CD4-positive, alpha-beta T cell treated with Interleukin-4 for 1 hour (primary cell): ENCODE results near the gene FAM162B.
"Not testable (repeated sequence)": the region's sequence is repeated elsewhere in the genome, so short reads cannot be mapped to it uniquely, and the experiment has no call there.

ENCODE experiments used
- DNase-seq, 2 donors: peaks; one replicate each; pipeline ENCODE4 v3.0.0-alpha.2; 2020 to 2022

Gene FAM162B

GRCh38 chr6:116764961-116765841 lies at the start of gene FAM162B:
FAM162B (minus strand) TSS chr6:116765719; CDS start chr6:116765576, 143 bp downstream.
- DNase-seq, result no peak

DNA sequence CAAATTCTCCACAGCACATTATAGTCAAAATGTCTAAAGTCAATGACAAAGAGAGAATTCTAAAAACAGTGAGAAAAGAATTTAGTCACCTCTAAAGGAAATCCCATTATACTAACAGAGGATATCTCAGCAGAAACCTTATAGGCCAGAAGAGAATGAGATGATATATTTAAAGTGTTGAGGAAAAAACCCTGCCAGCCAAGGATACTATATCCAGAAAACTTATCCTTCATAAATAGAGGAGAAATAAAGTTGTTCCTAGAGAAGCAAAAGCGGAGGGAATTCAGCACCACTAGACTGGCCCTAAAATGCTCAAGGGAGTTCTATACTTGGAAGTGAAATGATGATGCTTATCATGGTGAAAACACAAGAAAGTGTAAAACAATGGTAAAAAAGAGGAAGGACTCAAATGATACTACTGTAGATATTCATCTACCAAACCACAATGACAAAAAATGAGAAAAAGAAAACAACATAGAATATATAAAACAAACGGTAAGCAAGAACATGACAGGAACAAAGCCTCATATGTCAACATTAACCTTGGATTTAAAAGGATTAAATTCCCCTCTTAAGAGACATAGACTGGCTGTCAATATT lies 46.6 kb upstream of the FAM162B start:
- DNase-seq, result no peak

DNA sequence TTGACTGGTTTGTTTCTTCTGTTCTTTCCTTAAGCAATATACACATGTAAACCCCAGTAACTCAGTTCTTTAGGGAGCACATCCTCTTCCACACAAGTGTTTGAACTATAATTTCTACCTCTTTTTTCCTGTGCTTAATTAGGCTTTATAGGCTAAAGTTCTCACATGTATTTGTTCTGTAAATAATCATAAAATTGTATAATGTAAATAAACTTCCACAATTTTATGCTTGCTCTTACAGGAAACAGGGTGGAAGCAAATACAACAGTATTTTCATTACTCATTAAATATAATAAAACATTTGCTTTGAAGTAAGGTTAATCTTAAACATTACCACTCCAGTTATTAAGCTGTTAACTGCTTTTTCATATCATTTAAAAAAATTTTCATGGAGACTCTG lies 36.5 kb upstream of the FAM162B start:
- DNase-seq, result no peak

DNA sequence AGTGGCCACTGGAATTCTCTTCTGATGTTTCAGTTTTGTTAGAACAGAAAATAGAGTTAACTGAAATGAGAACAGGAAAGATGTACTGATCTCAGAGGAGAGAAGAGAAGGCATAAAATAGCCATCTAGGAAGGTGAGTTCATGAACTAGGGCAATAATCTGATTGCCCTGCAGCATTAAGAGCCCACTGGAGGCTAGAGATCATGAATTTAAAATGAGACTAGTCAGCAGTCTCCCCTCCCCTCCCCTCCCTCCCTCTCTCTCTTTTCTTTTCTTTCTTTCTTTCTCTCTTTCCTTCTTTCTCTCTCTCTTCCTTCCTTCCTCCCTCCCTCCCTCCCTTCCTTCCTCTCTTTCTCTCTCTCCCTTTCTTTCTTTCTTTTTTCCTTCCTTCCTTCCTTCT lies 34.4 kb upstream of the FAM162B start:
- no peak for DNase-seq

DNA sequence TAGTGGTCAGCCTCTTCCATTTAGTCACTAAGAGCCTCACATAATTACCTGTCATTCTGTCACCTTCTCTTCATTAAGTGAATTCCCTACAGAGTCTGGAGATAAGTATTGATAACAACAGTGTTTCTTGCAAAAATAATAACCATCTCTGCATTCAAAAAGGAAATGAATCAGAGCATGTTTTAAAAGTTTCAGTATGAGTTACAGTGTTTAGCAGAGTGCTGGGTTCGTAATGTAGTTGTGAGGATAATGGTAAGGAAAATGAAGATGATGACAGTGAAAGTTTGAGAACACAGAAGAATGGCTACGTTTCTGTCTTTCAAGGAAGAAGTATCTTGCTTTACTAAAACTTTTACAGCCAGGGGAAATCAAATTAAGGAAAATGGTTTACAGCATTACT lies 32.1 kb upstream of the FAM162B start:
- DNase-seq, result no peak

DNA sequence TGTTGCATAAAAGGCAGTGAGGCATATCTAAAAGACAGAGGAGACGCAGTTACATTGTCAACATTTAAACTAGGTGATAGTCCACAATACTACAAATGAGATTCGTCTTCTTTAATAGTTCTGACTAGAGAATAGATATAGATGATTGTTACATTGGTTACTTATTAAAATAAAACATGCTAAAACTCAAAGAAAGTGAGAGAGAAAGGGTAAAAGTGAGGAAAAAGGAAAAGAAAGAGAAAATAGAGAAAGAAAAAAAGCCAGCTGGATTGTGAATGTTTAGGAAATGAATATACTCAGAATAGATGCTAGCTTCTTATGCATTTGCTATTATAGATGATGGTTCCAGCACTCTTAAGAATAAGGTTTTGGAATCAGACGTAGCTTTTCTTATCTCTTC lies 27.7 kb upstream of the FAM162B start:
- DNase-seq, result no peak

- no peak for DNase-seq
Observed at GRCh38 chr6:116783852-116784251, 18.3 kb upstream of the FAM162B start.

GRCh38 chr6:116779573-116780164 lies 14.2 kb upstream of the FAM162B start:
- peak in 1 of 2 donors; percentile 14 for DNase-seq

- no peak for DNase-seq
Observed at GRCh38 chr6:116773886-116774285, 8.4 kb upstream of the FAM162B start.

GRCh38 chr6:116772450-116772849 lies 6.9 kb upstream of the FAM162B start:
- no peak for DNase-seq

GRCh38 chr6:116767715-116768114 lies 2.2 kb upstream of the FAM162B start:
- no peak for DNase-seq

GRCh38 chr6:116766506-116767176 lies 1.1 kb upstream of the FAM162B start:
- no peak for DNase-seq

- DNase-seq, result no peak
Observed at GRCh38 chr6:116764629-116764960, 924 bp downstream of the FAM162B start.

DNA sequence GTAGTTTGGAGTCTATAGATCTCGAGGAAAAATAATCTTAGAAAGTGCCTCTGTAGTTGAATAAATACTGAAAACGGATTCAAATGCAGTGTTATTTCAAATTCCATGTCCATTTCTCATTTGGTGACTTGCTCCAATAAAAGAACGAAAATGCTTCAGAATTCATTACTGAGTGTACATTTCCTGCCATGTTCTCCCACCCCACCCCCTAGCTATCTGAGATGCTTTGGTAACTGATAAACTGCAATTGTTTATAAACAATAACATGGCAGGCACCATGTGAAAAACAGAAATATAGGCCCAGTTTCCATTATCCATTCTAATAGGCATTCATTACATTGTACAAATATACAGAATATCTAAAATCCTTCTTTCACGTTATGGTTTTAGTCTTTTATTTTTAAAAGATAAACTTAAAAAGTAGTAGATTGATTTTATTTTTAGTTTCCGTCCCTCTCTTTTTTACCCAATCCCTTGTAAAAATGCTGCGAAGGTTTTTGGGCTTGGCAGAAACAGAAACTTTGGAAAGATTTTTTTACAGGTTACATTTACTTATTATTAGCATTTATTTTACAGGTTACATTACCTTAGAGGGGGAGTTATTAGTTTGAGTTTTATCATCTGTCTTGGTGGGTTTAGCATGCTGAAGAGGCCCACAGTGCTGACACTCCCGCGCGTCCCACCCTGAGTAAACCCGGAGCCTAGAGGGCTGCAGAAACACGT lies 1.5 kb downstream of the FAM162B start:
- no peak for DNase-seq

DNA sequence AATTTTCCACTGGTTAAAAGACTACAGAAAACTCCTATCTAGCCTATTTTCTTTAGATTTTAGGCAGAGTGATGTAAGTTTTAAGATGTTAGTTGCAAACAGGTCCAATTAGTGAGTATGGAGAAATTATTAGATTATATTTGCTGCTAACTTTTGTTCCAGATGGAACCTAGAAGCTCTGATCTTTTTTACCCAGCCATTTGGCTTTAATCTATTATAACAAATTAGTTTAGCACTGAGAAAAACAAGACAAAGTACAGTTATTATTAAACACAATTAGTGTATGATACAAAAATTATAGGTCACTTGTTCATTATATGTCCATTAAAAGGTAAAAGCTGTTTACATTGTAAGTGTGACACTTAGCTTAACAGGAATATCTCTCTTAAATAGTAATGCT lies 2.5 kb downstream of the FAM162B start:
- DNase-seq, result no peak

GRCh38 chr6:116762235-116762634 lies 3.3 kb downstream of the FAM162B start:
- DNase-seq, result no peak

- no peak for DNase-seq
Observed at GRCh38 chr6:116761779-116762178, 3.7 kb downstream of the FAM162B start.

DNA sequence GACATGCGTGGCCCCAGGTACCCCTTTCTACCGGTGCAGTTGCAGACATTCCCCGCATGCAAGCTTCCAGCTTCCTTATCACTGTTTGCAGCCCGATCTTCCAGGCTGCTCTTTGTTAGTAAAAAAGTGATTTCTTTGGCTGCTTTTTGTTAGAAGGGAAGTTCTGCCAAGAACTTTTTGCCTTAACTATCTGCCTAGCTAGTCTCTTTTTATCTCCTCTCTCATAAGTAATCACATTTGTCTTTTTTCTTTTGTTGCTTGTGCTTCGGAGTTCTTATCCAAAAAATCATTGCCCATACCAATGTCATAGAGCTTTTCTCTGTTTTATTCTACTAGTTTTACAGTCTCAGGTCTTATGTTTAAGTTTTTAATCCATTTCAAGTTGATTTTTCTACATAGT lies 20.3 kb downstream of the FAM162B start:
- DNase-seq, result no peak

- no peak for DNase-seq
Observed at GRCh38 chr6:116741571-116741970, 23.9 kb downstream of the FAM162B start.

DNA sequence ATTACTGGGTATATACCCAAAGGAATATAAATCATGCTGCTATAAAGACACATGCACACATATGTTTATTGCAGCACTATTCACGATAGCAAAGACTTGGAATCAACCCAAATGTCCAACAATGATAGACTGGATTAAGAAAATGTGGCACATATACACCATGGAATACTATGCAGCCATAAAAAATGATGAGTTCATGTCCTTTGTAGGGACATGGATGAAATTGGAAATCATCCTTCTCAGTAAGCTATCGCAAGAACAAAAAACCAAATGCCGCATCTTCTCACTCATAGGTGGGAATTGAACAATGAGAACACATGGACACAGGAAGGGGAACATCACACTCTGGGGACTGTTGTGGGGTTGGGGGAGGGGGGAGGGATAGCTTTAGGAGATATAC lies 25.0 kb downstream of the FAM162B start:
- not testable (repeated sequence) for DNase-seq

GRCh38 chr6:116737004-116737403 lies 28.5 kb downstream of the FAM162B start:
- DNase-seq, result no peak

DNA sequence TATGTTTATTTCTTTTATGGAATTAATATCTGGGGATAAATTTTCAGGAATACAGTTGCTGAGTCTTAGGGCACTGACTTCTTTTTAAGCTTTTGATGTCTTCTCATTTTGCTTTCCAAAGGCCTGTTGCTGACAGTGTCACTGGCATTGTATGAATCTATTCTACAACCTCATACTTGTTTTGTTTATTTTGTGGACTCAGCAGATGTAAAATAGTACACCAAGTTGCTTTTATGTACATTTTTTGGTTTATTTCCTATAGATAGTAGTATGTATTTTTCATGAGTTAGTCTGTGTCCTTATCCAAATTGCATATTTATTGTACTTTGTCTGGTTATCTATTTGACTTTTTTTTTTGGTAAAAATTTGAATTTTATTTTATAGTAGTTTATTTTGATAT lies 35.0 kb downstream of the FAM162B start:
- DNase-seq, result no peak

DNA sequence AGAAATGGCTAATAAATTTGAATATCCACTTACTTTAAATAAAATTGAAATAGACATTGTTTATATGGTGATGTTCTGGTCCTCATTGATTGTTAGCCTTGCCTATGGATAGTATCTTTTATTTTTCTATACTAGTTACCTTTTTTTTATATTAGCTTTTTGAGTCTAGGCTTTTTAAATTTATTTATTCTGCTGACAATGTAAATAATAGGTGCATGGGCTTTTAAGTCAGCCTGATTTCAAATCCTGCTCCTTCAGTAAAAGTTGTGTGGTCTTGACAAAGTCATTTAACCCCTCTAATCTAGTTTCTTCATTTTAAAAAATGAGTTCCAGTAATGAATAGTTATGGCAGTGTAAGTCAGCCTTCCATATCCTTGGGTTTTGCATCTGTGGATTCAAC lies 38.6 kb downstream of the FAM162B start:
- no peak for DNase-seq
